Measurements from ENCODE around the gene CHD8.

CHD8 gene

GRCh38 chr14:21455912-21456667, at the start of gene CHD8:
TSS of gene CHD8 (minus strand) at chr14:21456123. CDS start at chr14:21431643, 24,480 bp downstream.
- Histone ChIP-seq H3K36me3 (ENCODE audit: insufficient read depth) (no peaks in the 10 kb centered on the region), H4K20me1 (ENCODE audit: insufficient read depth) (no peaks in the 10 kb centered on the region), H3K27me3 (ENCODE audit: insufficient read depth, low read depth) (no peaks in the 10 kb centered on the region), H2AFZ (ENCODE audit: low read depth) (peak within 1 kb of the TSS; percentile 94), H3K79me2 (ENCODE audit: insufficient read depth, low read depth) (peaks cover 41% of the 10 kb centered on the region), H3K4me2 (peak within 1 kb of the TSS; percentile 89), H3K27ac (peak within 1 kb of the TSS; percentile 89), H3K9ac (peak within 1 kb of the TSS; percentile 80), H3K4me3 (IDR thresholded peaks at IDR 0.05; ENCODE audit: insufficient read depth, low read depth, low read length) (no peak within 1 kb of the TSS), H3K4me1 (ENCODE audit: low read depth, poor library complexity, severe bottlenecking) (peaks cover 23% of the 10 kb centered on the region)
- peak; percentile 74 for TF ChIP-seq CTCF (conservative IDR thresholded peaks at IDR 0.05; ENCODE audit: low read depth, low read length)

GRCh38 chr14:21505012-21505553, 49.2 kb upstream of the CHD8 start:
- Histone ChIP-seq H4K20me1 (ENCODE audit: insufficient read depth) (no peaks in the 10 kb centered on the region), H3K4me3 (IDR thresholded peaks at IDR 0.05; ENCODE audit: insufficient read depth, low read depth, low read length) (no peak overlapping the region), H3K4me1 (ENCODE audit: low read depth, poor library complexity, severe bottlenecking) (peaks cover 34% of the 10 kb centered on the region), H3K79me2 (ENCODE audit: insufficient read depth, low read depth) (peaks cover 46% of the 10 kb centered on the region), H3K9ac (no peak overlapping the region), H3K27ac (no peak overlapping the region; the same call in 1 of the 2 replicates), H3K27me3 (ENCODE audit: insufficient read depth, low read depth) (no peaks in the 10 kb centered on the region), H3K4me2 (peak overlapping the region; percentile 42), H2AFZ (ENCODE audit: low read depth) (no peak overlapping the region), H3K36me3 (ENCODE audit: insufficient read depth) (no peaks in the 10 kb centered on the region)
- TF ChIP-seq CTCF (conservative IDR thresholded peaks at IDR 0.05; ENCODE audit: low read depth, low read length) = no peak

DNA sequence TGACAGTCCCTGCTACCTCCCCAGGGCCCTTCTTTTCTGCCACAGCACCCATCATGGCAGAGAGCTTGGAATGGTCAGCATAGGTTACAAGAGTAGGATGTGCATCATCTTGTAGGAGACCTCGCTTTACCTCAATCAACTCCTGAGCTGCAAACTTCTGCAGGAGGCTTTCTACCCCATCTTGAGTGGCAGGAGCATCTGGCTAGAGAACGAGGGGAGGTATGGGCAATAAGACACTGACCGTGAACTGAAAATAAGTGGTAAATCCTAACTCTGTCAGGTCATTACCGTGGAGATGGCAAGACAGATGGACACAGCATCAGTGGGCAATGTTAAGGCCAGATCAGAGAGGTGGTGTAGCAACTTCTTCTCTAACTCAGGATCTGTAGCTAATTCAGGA, 47.5 kb upstream of the CHD8 start:
- H3K9ac ChIP-seq = no peak overlapping the region
- no peak overlapping the region for H3K4me2 ChIP-seq
- H4K20me1 ChIP-seq (ENCODE audit: insufficient read depth) = no peaks in the 10 kb centered on the region
- H3K4me3 ChIP-seq (IDR thresholded peaks at IDR 0.05; ENCODE audit: insufficient read depth, low read depth, low read length) = no peak overlapping the region
- H2AFZ ChIP-seq (ENCODE audit: low read depth) = no peak overlapping the region
- H3K79me2 ChIP-seq (ENCODE audit: insufficient read depth, low read depth) = peaks cover 29% of the 10 kb centered on the region; the same call in 1 of the 2 replicates
- no peak for TF ChIP-seq CTCF (conservative IDR thresholded peaks at IDR 0.05; ENCODE audit: low read depth, low read length)
- no peaks in the 10 kb centered on the region for H3K27me3 ChIP-seq (ENCODE audit: insufficient read depth, low read depth)
- H3K27ac ChIP-seq = no peak overlapping the region
- peaks cover 40% of the 10 kb centered on the region for H3K4me1 ChIP-seq (ENCODE audit: low read depth, poor library complexity, severe bottlenecking)
- no peaks in the 10 kb centered on the region for H3K36me3 ChIP-seq (ENCODE audit: insufficient read depth)

GRCh38 chr14:21501568-21501967, 45.6 kb upstream of the CHD8 start:
- Histone ChIP-seq H3K9ac (no peak overlapping the region), H3K4me3 (IDR thresholded peaks at IDR 0.05; ENCODE audit: insufficient read depth, low read depth, low read length) (no peak overlapping the region), H2AFZ (ENCODE audit: low read depth) (no peak overlapping the region), H4K20me1 (ENCODE audit: insufficient read depth) (no peaks in the 10 kb centered on the region), H3K4me1 (ENCODE audit: low read depth, poor library complexity, severe bottlenecking) (peaks cover 45% of the 10 kb centered on the region), H3K27ac (no peak overlapping the region), H3K79me2 (ENCODE audit: insufficient read depth, low read depth) (peaks cover 16% of the 10 kb centered on the region; the same call in 1 of the 2 replicates), H3K27me3 (ENCODE audit: insufficient read depth, low read depth) (no peaks in the 10 kb centered on the region), H3K4me2 (no peak overlapping the region), H3K36me3 (ENCODE audit: insufficient read depth) (no peaks in the 10 kb centered on the region)
- TF ChIP-seq CTCF (conservative IDR thresholded peaks at IDR 0.05; ENCODE audit: low read depth, low read length) = no peak

Data from KMS-11 (cell line).